Heart left ventricle (tissue), 16 donors: ENCODE measurements around the gene ING4. TPM values are rescaled to one million over a fixed set of nuclear protein-coding genes. Genes with fewer than 3 reads are reported as not detected.

Source experiments
- ATAC-seq, 4 donors: fragments of 200-7000 bp; cut with Tn5 transposase; one replicate each; pipeline ENCODE4 v1.9.1; 2020 to 2022; ENCODE audit warnings: moderate library complexity in 4 of 4, mild to moderate bottlenecking in 3 of 4, moderate number of reproducible peaks in 1 of 4
- DNase-seq, 5 donors: peaks; one replicate each; pipeline ENCODE4 v3.0.0-alpha.2; 2020
- H3K27ac ChIP-seq, 12 donors: fragments of 200-600 bp; sonication (generic) in 4 of 12; one replicate each; pipeline versions ENCODE4 v1.5.0 to v1.8.0; 2016 to 2022; ENCODE audit warnings: mild to moderate bottlenecking in 2 of 12
- H3K27me3 ChIP-seq, 9 donors: fragments of 200-600 bp; sonication (generic) in 2 of 9; one replicate each; pipeline versions ENCODE4 v1.5.1 to v1.8.0; 2016 to 2022; ENCODE audit warnings: mild to moderate bottlenecking in 3 of 9
- H3K36me3 ChIP-seq, 9 donors: fragments of 200-600 bp; sonication (generic) in 2 of 9; one replicate each; pipeline versions ENCODE4 v1.5.0 to v1.8.0; 2018 to 2022; ENCODE audit warnings: mild to moderate bottlenecking in 2 of 9
- H3K4me1 ChIP-seq, 12 donors: fragments of 200-600 bp; sonication (generic) in 4 of 12; one replicate each; pipeline versions ENCODE4 v1.5.0 to v1.8.0; 2016 to 2022; ENCODE audit warnings: mild to moderate bottlenecking in 3 of 12
- H3K4me3 ChIP-seq, 12 donors: fragments of 200-600 bp; sonication (generic) in 4 of 12; one replicate each; pipeline versions ENCODE4 v1.5.0 to v1.8.0; 2017 to 2022; ENCODE audit warnings: mild to moderate bottlenecking in 9 of 12, moderate library complexity in 4 of 12
- H3K9me3 ChIP-seq, 12 donors: fragments of 200-600 bp; sonication (generic) in 4 of 12; one replicate each; pipeline versions ENCODE4 v1.5.0 to v1.8.0; 2016 to 2022; ENCODE audit warnings: mild to moderate bottlenecking in 1 of 12
- CTCF ChIP-seq, 12 donors: fragments of 200-600 bp; sonication (generic) in 4 of 12; IDR thresholded peaks; one replicate each; pipeline versions ENCODE4 v1.5.0 to v1.8.0; 2018 to 2022; ENCODE audit warnings: antibody characterized with exemption in 12 of 12, mild to moderate bottlenecking in 5 of 12
- POLR2A ChIP-seq, 2 donors: fragments of 450-650 bp; IDR thresholded peaks; one replicate each; pipeline ENCODE4 v1.6.1; 2017; ENCODE audit warnings: antibody characterized with exemption in 2 of 2, mild to moderate bottlenecking in 2 of 2, moderate library complexity in 2 of 2
- WGBS, 4 donors: extraction: QIAGEN DNeasy Blood & Tissue Kit in 2 of 4; methylation state at CpG; one replicate each; pipeline versions ENCODE4 v1.1.5 to v1.1.7; 2013 to 2018; 5-methylcytosine and 5-hydroxymethylcytosine counted together
- intact Hi-C, 10 donors: fragments of 100-400 bp; cut with DNase I; formaldehyde crosslinking; loops; one replicate each; pipeline versions ENCODE4 v1.11.1 to v1.14.2; 2022
- polyA plus RNA-seq, 2 donors: library from polyadenylated mRNA; stranded (reverse); fragments of 200-250 nt; gene quantifications; one replicate each; pipeline ENCODE4 v1.2.3, GENCODE V29; 2013
- total RNA-seq, 9 donors: library from RNA; depleted of rRNA in 2 of 9; stranded (reverse); fragments of >200 nt in 2 of 9; fragmentation: NEBNext Ultra II Directional in 3 of 9; extraction: Animal tissue kit (Norgen Biotek cat#: 25700) in 3 of 9; gene quantifications; one replicate each; pipeline versions ENCODE4 v1.1.0 to v1.2.4, GENCODE V29; 2016 to 2023
- donor health status: ischemic (EF 13 %, LVEDD 7.1; RV severe dilation, severe dysfunction).
- donor health status: healthy with polysubstance abuse.
- donor health status: DM: no; HTN: yes; CAD: no.
- donor health status: DM: no; HTN: no; CAD: no.
- donor health status: ischemic (EF 25% LVEDD 6.9; RV normal size, moderate dysfunction).
- donor health status: ischemic (EF 25% LVEDD 5.7; RV mildly dilated, moderate dysfunction).
- donor health status: healthy.
- donor health status: DM: yes; HTN: yes; CAD: no.
- donor health status: ischemic (EF 35%, LVEDD 5.7; RV mildly dilated, moderate dysfunction).
- donor health status: nonischemic (EF 11% LVEDD 7.7; RV severe dilation, severe dysfunction).
- donor health status: DM: yes; HTN: yes; CAD: no.
- donor health status: PGD.
- donor health status: ischemic (EF 29% LVEDD 5.4; RV normal size, mild dysfunction).
- donor health status: nonischemic (EF 23%, LVEDD 6.1; RV moderate dilation, normal function).

ING4 gene
- total and polyA plus RNA-seq, 11 donors: 14.6 to 39.0 (median 23.6) TPM

GRCh38 chr12:6626654-6627283, 36.1 kb downstream of the ING4 start:
- no peak overlapping the region for H3K4me3 ChIP-seq
- DNase-seq (no peak), ATAC-seq (no peak)
- no peaks in the 10 kb centered on the region for H3K9me3 ChIP-seq
- H3K27me3 ChIP-seq: peaks cover 0 to 3% (median 0%) of the 10 kb centered on the region in 9 donors
- WGBS, 4 donors: 60 to 76% (median 70%) methylated on average over 8 of the region's 8 CpGs
- intact Hi-C loops: loop anchor here in 1 of 10 donors (10.0 kb wide), 1 partner anchor 68 kb away; no protein-coding TSS in a partner anchor
- H3K4me1 ChIP-seq: peaks cover 0 to 33% (median 0%) of the 10 kb centered on the region in 12 donors
- no peaks in the 10 kb centered on the region for H3K36me3 ChIP-seq
- TF ChIP-seq POLR2A (IDR thresholded peaks at IDR 0.05): no peak
- TF ChIP-seq CTCF (IDR thresholded peaks at IDR 0.05): no peak
- no peak overlapping the region for H3K27ac ChIP-seq

- ATAC-seq (no peak), DNase-seq (no peak)
- H3K4me1 ChIP-seq: peaks cover 0 to 40% (median 0%) of the 10 kb centered on the region in 12 donors
- H3K36me3 ChIP-seq: peaks cover 0 to 8% (median 0%) of the 10 kb centered on the region in 9 donors
- H3K4me3 ChIP-seq: peak overlapping the region in 7 of 12 donors; percentile 24 to 43 (median 30)
- H3K27me3 ChIP-seq: peaks cover 0 to 15% (median 0%) of the 10 kb centered on the region in 9 donors
- no peak overlapping the region for H3K27ac ChIP-seq
- TF ChIP-seq POLR2A (IDR thresholded peaks at IDR 0.05) (no peak), CTCF (IDR thresholded peaks at IDR 0.05) (no peak)
- intact Hi-C loops: loop anchor here in 1 of 10 donors (10.0 kb wide), 1 partner anchor 74 kb away; no protein-coding TSS in a partner anchor
- H3K9me3 ChIP-seq: no peaks in the 10 kb centered on the region
- 80 to 84% (median 84%) methylated on average over 28 to 29 of the region's 29 CpGs for WGBS, 4 donors
These were observed 42.0 kb downstream of the ING4 start for GRCh38 chr12:6620885-6621274.

- Histone ChIP-seq H3K27ac (no peak overlapping the region), H3K9me3 (no peaks in the 10 kb centered on the region), H3K36me3 (peaks cover 0 to 8% (median 0%) of the 10 kb centered on the region in 9 donors), H3K27me3 (peaks cover 0 to 15% (median 0%) of the 10 kb centered on the region in 9 donors), H3K4me1 (peaks cover 0 to 40% (median 0%) of the 10 kb centered on the region in 12 donors), H3K4me3 (peak overlapping the region in 10 of 12 donors; percentile 3 to 43 (median 28))
- DNase-seq (peak in 3 of 5 donors; percentile 51 to 87 (median 53)), ATAC-seq (peak in 3 of 4 donors; percentile 22 to 48 (median 45))
- no peak for TF ChIP-seq POLR2A (IDR thresholded peaks at IDR 0.05)
- peak; percentile 29 to 68 (median 50) for TF ChIP-seq CTCF (IDR thresholded peaks at IDR 0.05)
- intact Hi-C loops: loop anchor here in 1 of 10 donors (10.0 kb wide), 1 partner anchor 74 kb away; no protein-coding TSS in a partner anchor
- WGBS, 4 donors: 32 to 45% (median 39%) methylated on average over 64 to 88 of the region's 88 CpGs
These were observed 42.6 kb downstream of the ING4 start for GRCh38 chr12:6620137-6620884.
